PC-3 (cell line): ENCODE data around the gene ZDHHC22. TPM values are rescaled to one million over a fixed set of nuclear protein-coding genes. Genes with fewer than 3 reads are reported as not detected.
A peak's percentile ranks its signal among the peaks of the same experiment; 100 is the strongest.

ENCODE experiments used
- ATAC-seq: fragments of 200-7000 bp; cut with Tn5 transposase; 2 replicates; pipeline ENCODE4 v1.9.1; 2020; ENCODE audit warnings: mild to moderate bottlenecking, moderate library complexity
- BruUV-seq: library from RNA; stranded (reverse); fragments of 400-500 nt; replicated peaks from 2 replicates; lab custom pipeline; 2021; lab: Mats Ljungman, UMichigan
- CTCF ChIA-PET: fragments of 300-600 bp; sonication (Branson Sonifier 250); formaldehyde crosslinking; loops from one replicate; lab custom pipeline; 2022; ENCODE audit warnings: antibody characterized with exemption; lab: Charles Lee
- POLR2A ChIA-PET: fragments of 300-600 bp; sonication (Branson Sonifier 250); formaldehyde crosslinking; loops from one replicate; lab custom pipeline; 2022; ENCODE audit warnings: antibody characterized with exemption; ENCODE audit not compliant: unreplicated experiment; lab: Charles Lee
- DNase-seq: peaks from one replicate; pipeline ENCODE4 v3.0.0-alpha.2; 2015
- H2AFZ ChIP-seq: fragments of 300-600 bp; sonication (generic); 2 replicates; pipeline ENCODE4 v1.6.0; 2016; ENCODE audit warnings: antibody characterized with exemption, low read length
- H3F3A ChIP-seq: fragments of 300-600 bp; sonication (generic); one replicate; pipeline ENCODE4 v1.6.0; 2017; ENCODE audit warnings: antibody characterized with exemption, low read length, control low read depth, mild to moderate bottlenecking; ENCODE audit not compliant: unreplicated experiment
- H3K27ac ChIP-seq: fragments of 300-600 bp; sonication (generic); 2 replicates; pipeline ENCODE4 v1.5.1; 2016; ENCODE audit warnings: mild to moderate bottlenecking, low read length
- H3K27me3 ChIP-seq: fragments of 300-600 bp; sonication (generic); 2 replicates; pipeline ENCODE4 v1.6.1; 2016; ENCODE audit warnings: low read length, mixed read lengths
- H3K36me3 ChIP-seq: fragments of 300-600 bp; sonication (generic); 2 replicates; pipeline ENCODE4 v1.6.1; 2016; ENCODE audit warnings: low read depth, mixed run types, low read length, mixed read lengths
- H3K4me1 ChIP-seq: fragments of 300-600 bp; sonication (generic); 2 replicates; pipeline ENCODE4 v1.5.1; 2016; ENCODE audit warnings: low read length; ENCODE audit not compliant: insufficient read depth
- H3K4me2 ChIP-seq: fragments of 300-600 bp; sonication (generic); 2 replicates; pipeline ENCODE4 v1.6.0; 2016; ENCODE audit warnings: low read length
- H3K4me3 ChIP-seq: fragments of 300-600 bp; sonication (generic); 2 replicates; pipeline ENCODE4 v1.5.1; 2016; ENCODE audit warnings: mild to moderate bottlenecking, low read length, mixed read lengths
- H3K79me2 ChIP-seq: fragments of 300-600 bp; sonication (generic); 2 replicates; pipeline ENCODE4 v1.6.1; 2017; ENCODE audit warnings: low read length, mixed read lengths
- H3K9ac ChIP-seq: fragments of 300-600 bp; sonication (generic); 2 replicates; pipeline ENCODE4 v1.6.0; 2016; ENCODE audit warnings: mild to moderate bottlenecking, low read length
- H3K9me2 ChIP-seq: fragments of 300-600 bp; sonication (generic); replicated peaks from 2 replicates; pipeline ENCODE4 v1.6.1; 2016; ENCODE audit warnings: mixed run types, low read length, mixed read lengths
- H3K9me3 ChIP-seq: fragments of 300-600 bp; sonication (generic); 2 replicates; pipeline ENCODE4 v1.6.1; 2016; ENCODE audit warnings: low read length, mixed read lengths
- H4K20me1 ChIP-seq: fragments of 300-600 bp; sonication (generic); 2 replicates; pipeline ENCODE4 v1.6.1; 2016; ENCODE audit warnings: low read length, mixed read lengths
- CTCF ChIP-seq: fragments of 300-600 bp; sonication (generic); conservative IDR thresholded peaks from 2 replicates; pipeline ENCODE4 v1.5.1; 2017; ENCODE audit warnings: antibody characterized with exemption, low read depth, mild to moderate bottlenecking, low read length
- EZH2 ChIP-seq: fragments of 300-600 bp; sonication (generic); IDR thresholded peaks from one replicate; pipeline ENCODE4 v1.6.1; 2017; ENCODE audit warnings: antibody characterized with exemption, mild to moderate bottlenecking, low read length; ENCODE audit not compliant: unreplicated experiment
- EZH2phosphoT487 ChIP-seq: fragments of 300-600 bp; sonication (generic); IDR thresholded peaks from 2 replicates; pipeline ENCODE4 v1.6.1; 2018; ENCODE audit warnings: mild to moderate bottlenecking, antibody characterized with exemption, low read length, borderline replicate concordance
- intact Hi-C: fragments of 100-400 bp; cut with micrococcal nuclease; formaldehyde crosslinking; loops from 2 replicates; pipeline ENCODE4 v1.9.0; 2023
- total RNA-seq: library from RNA; depleted of rRNA; stranded (reverse); fragments of >200 nt; gene quantifications from 2 replicates; pipeline ENCODE4 v1.2.3, GENCODE V29; 2014

The ZDHHC22 gene
- total RNA-seq, 1 experiment from 2014 or later: 0.15 TPM

DNA sequence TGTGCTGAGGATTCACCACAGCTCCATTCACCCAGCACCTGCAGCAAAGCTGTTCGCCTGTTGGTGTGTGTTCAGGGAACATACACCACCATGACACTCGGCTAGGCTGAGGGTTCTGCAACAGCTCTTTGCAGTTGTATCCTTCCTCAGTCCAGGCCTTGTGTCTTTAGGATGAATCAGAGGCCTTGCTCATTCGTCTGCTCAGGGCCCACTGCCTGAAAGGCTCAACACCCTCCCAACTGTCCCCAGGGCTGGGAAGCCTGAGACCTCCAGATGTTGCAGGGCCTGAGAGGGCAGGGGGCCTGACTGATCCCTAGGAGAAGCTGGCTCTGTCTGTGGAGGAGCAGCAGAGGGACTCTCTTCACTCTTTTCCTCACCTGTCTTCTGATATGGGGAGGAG is 11.2 kb downstream of the ZDHHC22 start:
- H2AFZ ChIP-seq: no peak overlapping the region
- no peaks in the 10 kb centered on the region for H3F3A ChIP-seq
- peaks cover 12% of the 10 kb centered on the region; the same call in 1 of the 2 replicates for H3K27me3 ChIP-seq
- BruUV-seq: no TSS peak
- intact Hi-C loops: no loop called here
- no peaks in the 10 kb centered on the region for H3K9me3 ChIP-seq
- H3K36me3 ChIP-seq: no peaks in the 10 kb centered on the region
- H3K79me2 ChIP-seq: no peaks in the 10 kb centered on the region
- CTCF ChIA-PET: no interaction called here
- peaks cover 9% of the 10 kb centered on the region; the same call in 1 of the 2 replicates for H3K4me1 ChIP-seq
- no peak overlapping the region for H3K27ac ChIP-seq
- TF ChIP-seq CTCF (no peak), EZH2 (no peak), EZH2phosphoT487 (no peak)
- DNase-seq (no peak), ATAC-seq (no peak)
- no peaks in the 10 kb centered on the region for H3K9me2 ChIP-seq
- H3K4me3 ChIP-seq: no peak overlapping the region
- no peak overlapping the region for H3K4me2 ChIP-seq
- POLR2A ChIA-PET: no interaction called here
- H3K9ac ChIP-seq: no peak overlapping the region
- no peaks in the 10 kb centered on the region for H4K20me1 ChIP-seq

DNA sequence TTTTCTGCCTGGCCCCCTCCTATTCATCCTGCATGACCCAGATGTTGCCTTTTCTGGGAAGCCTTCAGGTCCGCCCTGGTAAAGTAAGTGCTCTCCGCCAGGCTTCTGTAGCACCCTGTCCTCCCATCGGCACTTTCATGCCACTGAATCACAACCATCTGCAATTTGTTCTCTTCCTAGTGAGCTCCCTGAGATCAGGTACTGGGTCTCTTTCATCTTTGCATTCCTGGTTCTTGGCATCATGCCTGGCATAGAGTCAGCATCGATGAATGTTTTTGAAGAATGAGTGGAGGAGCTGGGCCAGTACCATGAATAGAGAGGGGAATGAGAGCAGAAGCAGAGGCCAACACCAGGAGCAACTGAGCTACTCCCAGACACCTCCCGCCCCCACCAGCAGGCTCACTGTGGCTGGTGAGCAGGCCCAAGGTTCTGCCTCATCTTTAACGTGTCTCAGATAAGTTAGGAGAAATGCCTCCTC is 13.1 kb downstream of the ZDHHC22 start:
- ChIA-PET CTCF (no interaction called here), POLR2A (no interaction called here)
- Histone ChIP-seq H3F3A (no peaks in the 10 kb centered on the region), H4K20me1 (no peaks in the 10 kb centered on the region), H3K9me3 (no peaks in the 10 kb centered on the region), H3K27ac (no peak overlapping the region), H3K4me1 (peaks cover 21% of the 10 kb centered on the region), H3K9me2 (no peaks in the 10 kb centered on the region), H3K27me3 (no peaks in the 10 kb centered on the region), H3K4me2 (no peak overlapping the region), H3K79me2 (no peaks in the 10 kb centered on the region), H3K36me3 (no peaks in the 10 kb centered on the region), H3K9ac (no peak overlapping the region), H3K4me3 (no peak overlapping the region), H2AFZ (no peak overlapping the region)
- BruUV-seq: no TSS peak
- TF ChIP-seq EZH2: no peak
- TF ChIP-seq EZH2phosphoT487: no peak
- TF ChIP-seq CTCF: no peak
- ATAC-seq: no peak
- peak; percentile 88 for DNase-seq
- intact Hi-C loops: no loop called here

DNA sequence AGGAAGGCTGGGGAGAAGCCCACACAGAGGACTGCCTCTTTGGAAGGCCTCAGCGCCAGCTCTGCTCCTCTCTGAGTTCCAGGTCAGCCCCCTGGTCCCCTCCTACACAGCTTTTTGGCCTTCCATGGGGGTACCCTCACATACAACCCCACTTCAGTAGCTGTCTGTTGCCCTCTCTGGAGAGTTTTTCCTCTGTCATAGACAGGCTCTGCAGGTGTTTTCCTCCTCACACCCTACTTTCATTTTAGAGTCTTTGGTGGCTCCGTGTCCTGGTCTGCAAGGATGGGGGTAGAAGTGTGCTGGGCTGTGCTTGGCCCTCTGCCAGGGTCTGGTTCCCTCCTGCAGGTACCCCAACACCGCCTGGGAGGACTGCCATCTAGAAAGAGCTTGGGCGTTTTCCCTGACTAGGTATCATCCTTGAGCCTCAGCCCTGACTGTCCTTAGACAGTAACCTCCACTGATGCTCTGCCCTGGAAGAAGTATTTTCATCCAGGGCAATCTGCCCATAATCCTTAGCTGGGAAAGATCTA is 15.1 kb downstream of the ZDHHC22 start:
- Histone ChIP-seq H3K9me2 (no peaks in the 10 kb centered on the region), H3K4me2 (no peak overlapping the region), H3F3A (no peaks in the 10 kb centered on the region), H3K9ac (no peak overlapping the region), H3K36me3 (no peaks in the 10 kb centered on the region), H4K20me1 (no peaks in the 10 kb centered on the region), H3K27ac (no peak overlapping the region), H2AFZ (no peak overlapping the region), H3K79me2 (no peaks in the 10 kb centered on the region), H3K27me3 (no peaks in the 10 kb centered on the region), H3K4me1 (peaks cover 28% of the 10 kb centered on the region), H3K9me3 (no peaks in the 10 kb centered on the region), H3K4me3 (no peak overlapping the region)
- no peak for TF ChIP-seq EZH2phosphoT487
- no peak for TF ChIP-seq EZH2
- no peak for TF ChIP-seq CTCF
- ATAC-seq: no peak
- DNase-seq: no peak
- intact Hi-C loops: no loop called here
- POLR2A ChIA-PET: interaction anchor here (0.5 kb wide), 1 partner anchor 28 kb away, joined by 3 read pairs; the partner anchor contains the start of gene CIPC
- no TSS peak for BruUV-seq
- CTCF ChIA-PET: no interaction called here
